Ovary (tissue), 3 donors: Measurements from ENCODE around the gene TMEM109.

Source experiments
- CTCF ChIP-seq, 3 donors: fragments of 450-650 bp in 2 of 3; fragments of 200-600 bp in 1 of 3; IDR thresholded peaks; one replicate each; pipeline versions ENCODE4 v1.5.1 to v1.8.0; 2016 to 2022; ENCODE audit warnings: antibody characterized with exemption in 3 of 3, mild to moderate bottlenecking in 1 of 3
- EP300 ChIP-seq: sonication (generic); formaldehyde crosslinking; IDR thresholded peaks from one replicate; pipeline ENCODE4 v1.6.1; 2017; ENCODE audit warnings: antibody characterized with exemption
- POLR2A ChIP-seq: fragments of 450-650 bp; IDR thresholded peaks from one replicate; pipeline ENCODE4 v1.6.1; 2017; ENCODE audit warnings: antibody characterized with exemption, mild to moderate bottlenecking, moderate library complexity
- donor health status: DM: no; HTN: no; CAD: no.

- TF ChIP-seq CTCF (IDR thresholded peaks at IDR 0.05) (no peak), POLR2A (no peak), EP300 (no peak)
Observed at GRCh38 chr11:60897496-60897895, 16.5 kb upstream of the TMEM109 start.
